OCI-LY7 (cell line): ENCODE measurements around the gene SHC1. TPM values are rescaled to one million over a fixed set of nuclear protein-coding genes. Genes with fewer than 3 reads are reported as not detected.

ENCODE experiments used
- BruUV-seq: library from RNA; stranded (reverse); fragments of 400-500 nt; replicated peaks from 2 replicates; lab custom pipeline; 2021; lab: Mats Ljungman, UMichigan
- CTCF ChIA-PET: fragments of 300-600 bp; sonication (Branson Sonifier 250); formaldehyde crosslinking; loops from one replicate; lab custom pipeline; 2022; ENCODE audit warnings: antibody characterized with exemption; ENCODE audit not compliant: unreplicated experiment; lab: Charles Lee
- POLR2A ChIA-PET: fragments of 300-600 bp; sonication (Branson Sonifier 250); formaldehyde crosslinking; loops from one replicate; lab custom pipeline; 2022; ENCODE audit warnings: antibody characterized with exemption; lab: Charles Lee
- DNase-seq: peaks from one replicate; pipeline ENCODE4 v3.0.0-alpha.2; 2015; ENCODE audit warnings: low spot score
- H2AFZ ChIP-seq: fragments of 200-600 bp; sonication (generic), shearing (Covaris generic); 2 replicates; pipeline ENCODE4 v1.6.1; 2014; ENCODE audit warnings: mild to moderate bottlenecking, antibody characterized with exemption, low read length, moderate library complexity
- H3K27ac ChIP-seq: fragments of 200-600 bp; sonication (generic); 2 replicates; pipeline ENCODE4 v1.5.1; 2014; ENCODE audit warnings: mixed run types, low read depth, mild to moderate bottlenecking, moderate library complexity, low read length, inconsistent platforms; ENCODE audit not compliant: poor library complexity, severe bottlenecking
- H3K36me3 ChIP-seq: fragments of 200-600 bp; sonication (generic); 2 replicates; pipeline ENCODE4 v1.6.1; 2014; ENCODE audit warnings: mild to moderate bottlenecking, antibody characterized with exemption, low read length, moderate library complexity, mixed read lengths; ENCODE audit not compliant: insufficient read depth
- H3K4me1 ChIP-seq: fragments of 200-600 bp; sonication (generic); 2 replicates; pipeline ENCODE4 v1.5.1; 2014; ENCODE audit warnings: mild to moderate bottlenecking, low read length; ENCODE audit not compliant: insufficient read depth, poor library complexity, severe bottlenecking
- H3K4me2 ChIP-seq: fragments of 200-600 bp; sonication (generic); 2 replicates; pipeline ENCODE4 v1.6.1; 2014; ENCODE audit warnings: mild to moderate bottlenecking, low read length
- H3K4me3 ChIP-seq: fragments of 200-600 bp; sonication (generic); 2 replicates; pipeline ENCODE4 v1.5.1; 2014; ENCODE audit warnings: mild to moderate bottlenecking, low read depth, low read length; ENCODE audit not compliant: poor library complexity, severe bottlenecking
- H3K79me2 ChIP-seq: fragments of 200-600 bp; sonication (generic); 2 replicates; pipeline ENCODE4 v1.6.1; 2016; ENCODE audit warnings: low read depth, mild to moderate bottlenecking, low read length, moderate library complexity, mixed read lengths; ENCODE audit not compliant: insufficient read depth
- H3K9me2 ChIP-seq: fragments of 200-600 bp; sonication (generic); 2 replicates; pipeline ENCODE4 v1.6.1; 2016; ENCODE audit warnings: mild to moderate bottlenecking, low read length, mixed read lengths; ENCODE audit not compliant: insufficient read depth
- H3K9me3 ChIP-seq: fragments of 200-600 bp; sonication (generic); 2 replicates; pipeline ENCODE4 v1.6.1; 2014; ENCODE audit warnings: mild to moderate bottlenecking, mixed run types, low read length, mixed read lengths
- H4K20me1 ChIP-seq: fragments of 200-600 bp; sonication (generic); 2 replicates; pipeline ENCODE4 v1.6.1; 2014; ENCODE audit warnings: mild to moderate bottlenecking, antibody characterized with exemption, low read length, moderate library complexity, mixed read lengths; ENCODE audit not compliant: insufficient read depth
- EZH2phosphoT487 ChIP-seq: fragments of 200-600 bp; sonication (generic); IDR thresholded peaks from 2 replicates; pipeline ENCODE4 v1.6.1; 2018; ENCODE audit warnings: low read depth, borderline replicate concordance, mild to moderate bottlenecking, mixed run types, antibody characterized with exemption, low read length, moderate library complexity, mixed read lengths
- intact Hi-C: fragments of 100-400 bp; cut with micrococcal nuclease; formaldehyde crosslinking; loops from one replicate; pipeline ENCODE4 v1.10.0; 2022; ENCODE audit not compliant: unreplicated experiment
- total RNA-seq, 2 experiments: library from RNA; depleted of rRNA in 1 of 2; stranded (reverse); fragments of >200 nt in 1 of 2; shearing (Covaris generic) in 1 of 2; gene quantifications; 2 replicates each; pipeline ENCODE4 v1.2.3, GENCODE V29; 2014 to 2022
- TF ChIP-seq, protein P1 (sequence below): fragments of 200-600 bp; sonication (generic); conservative IDR thresholded peaks from 2 replicates; pipeline ENCODE4 v1.5.1; 2014; ENCODE audit warnings: mild to moderate bottlenecking, antibody characterized with exemption, low read length, moderate library complexity, mixed read lengths

SHC1 gene
- total RNA-seq, 2 experiments from 2014 or later, result 37.6 to 77.4 TPM

DNA sequence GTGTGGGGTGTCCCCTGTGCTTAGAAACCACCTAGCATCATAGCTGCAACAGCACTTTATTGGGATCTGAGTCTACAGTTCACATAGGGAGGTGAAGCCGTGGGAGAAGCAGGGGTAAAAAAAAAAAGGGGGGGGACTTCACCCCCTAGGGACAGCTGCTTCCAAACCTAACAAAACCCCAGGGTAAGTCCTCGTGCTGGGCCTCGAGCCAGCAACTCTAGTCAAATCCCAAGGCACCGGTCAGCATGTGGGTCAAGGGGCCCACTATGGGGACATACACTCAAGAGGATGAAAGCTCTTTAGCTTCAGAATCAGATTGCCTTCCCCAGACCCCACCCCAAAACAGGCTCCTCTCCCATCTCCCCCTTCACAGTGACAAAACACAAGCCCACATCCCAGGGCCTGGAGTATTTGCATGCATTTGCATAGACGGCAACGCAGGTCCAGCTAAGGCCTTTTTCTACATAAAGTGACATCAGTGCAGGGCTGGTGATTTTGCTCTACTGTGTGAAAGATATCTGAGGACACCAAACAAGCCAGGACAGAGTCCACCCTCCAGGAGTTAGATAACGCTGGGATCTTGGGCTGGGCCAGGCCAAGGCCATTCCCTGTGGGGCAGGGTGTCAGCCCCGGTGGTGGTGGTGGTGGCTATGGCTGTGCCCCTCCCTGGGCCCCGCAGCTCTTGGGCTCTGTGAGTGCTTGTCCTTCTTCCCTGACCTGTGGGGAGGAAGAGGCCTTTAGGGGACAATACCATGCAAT is 26.0 kb downstream of the SHC1 start:
- CTCF ChIA-PET, result interaction anchor here (0.8 to 2.2 kb wide), 3 partner anchors 10 to 117 kb away, joined by 3 to 13 read pairs (median 5); partner anchors contain the start of gene PBXIP1
- H3K4me1 ChIP-seq, result peaks cover 61% of the 10 kb centered on the region
- BruUV-seq, result no TSS peak
- peak overlapping the region; percentile 67 for H3K4me3 ChIP-seq
- DNase-seq, result no peak
- POLR2A ChIA-PET, result interaction anchor here (0.7 to 1.9 kb wide), 4 partner anchors 9 to 79 kb away, joined by 3 to 7 read pairs (median 4); partner anchors contain the start of genes KCNN3 and PMVK
- H4K20me1 ChIP-seq, result no peaks in the 10 kb centered on the region
- intact Hi-C loops, result no loop called here
- TF ChIP-seq, protein P1, sequence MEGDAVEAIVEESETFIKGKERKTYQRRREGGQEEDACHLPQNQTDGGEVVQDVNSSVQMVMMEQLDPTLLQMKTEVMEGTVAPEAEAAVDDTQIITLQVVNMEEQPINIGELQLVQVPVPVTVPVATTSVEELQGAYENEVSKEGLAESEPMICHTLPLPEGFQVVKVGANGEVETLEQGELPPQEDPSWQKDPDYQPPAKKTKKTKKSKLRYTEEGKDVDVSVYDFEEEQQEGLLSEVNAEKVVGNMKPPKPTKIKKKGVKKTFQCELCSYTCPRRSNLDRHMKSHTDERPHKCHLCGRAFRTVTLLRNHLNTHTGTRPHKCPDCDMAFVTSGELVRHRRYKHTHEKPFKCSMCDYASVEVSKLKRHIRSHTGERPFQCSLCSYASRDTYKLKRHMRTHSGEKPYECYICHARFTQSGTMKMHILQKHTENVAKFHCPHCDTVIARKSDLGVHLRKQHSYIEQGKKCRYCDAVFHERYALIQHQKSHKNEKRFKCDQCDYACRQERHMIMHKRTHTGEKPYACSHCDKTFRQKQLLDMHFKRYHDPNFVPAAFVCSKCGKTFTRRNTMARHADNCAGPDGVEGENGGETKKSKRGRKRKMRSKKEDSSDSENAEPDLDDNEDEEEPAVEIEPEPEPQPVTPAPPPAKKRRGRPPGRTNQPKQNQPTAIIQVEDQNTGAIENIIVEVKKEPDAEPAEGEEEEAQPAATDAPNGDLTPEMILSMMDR, result no peak
- TF ChIP-seq EZH2phosphoT487, result no peak
- no peaks in the 10 kb centered on the region for H3K9me2 ChIP-seq
- peaks cover 25% of the 10 kb centered on the region for H3K36me3 ChIP-seq
- peak overlapping the region; percentile 99 for H3K4me2 ChIP-seq
- H3K79me2 ChIP-seq, result peaks cover 28% of the 10 kb centered on the region; the same call in 1 of the 2 replicates
- H3K9me3 ChIP-seq, result no peaks in the 10 kb centered on the region
- H2AFZ ChIP-seq, result no peak overlapping the region; the same call in 1 of the 2 replicates
- H3K27ac ChIP-seq, result peak overlapping the region; percentile 98

DNA sequence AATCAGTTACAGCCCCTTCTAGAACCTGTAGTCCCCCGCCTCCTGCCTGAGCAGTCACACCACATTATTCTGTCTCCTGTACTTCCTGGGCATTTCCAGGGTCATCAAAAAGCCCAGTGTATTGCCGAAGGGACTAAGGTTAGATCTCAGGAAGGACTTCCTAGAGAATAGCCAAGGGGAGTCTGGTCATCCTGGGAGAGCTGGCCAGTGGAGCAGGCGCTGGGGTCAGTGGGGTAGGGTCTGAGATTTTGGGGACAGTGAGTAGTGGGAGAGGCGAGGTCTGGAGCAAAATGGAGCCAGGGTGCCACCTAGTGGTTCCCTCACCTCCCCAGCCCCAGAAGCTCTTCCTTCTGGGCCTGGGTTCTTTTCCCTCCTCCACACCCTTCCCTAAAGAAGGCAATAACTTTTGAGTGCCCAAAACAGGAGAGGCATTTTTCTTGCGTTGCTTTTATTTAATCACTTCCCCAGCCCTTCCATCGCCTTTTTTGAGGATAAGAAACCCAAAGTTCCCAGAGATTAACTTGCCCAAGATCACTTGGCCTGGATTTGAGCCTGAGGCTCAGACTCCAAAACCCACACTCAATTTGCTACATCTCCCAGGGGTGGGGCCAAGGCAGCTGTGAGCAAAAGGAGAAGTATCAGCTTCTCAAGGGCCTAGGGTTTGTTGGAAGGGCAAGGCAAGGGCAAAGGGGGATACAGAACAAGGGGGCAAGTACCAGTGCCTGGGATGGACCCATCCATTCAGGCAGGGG is 26.7 kb downstream of the SHC1 start:
- TF ChIP-seq, protein P1, result peak; percentile 99
- no peak for TF ChIP-seq EZH2phosphoT487
- no peaks in the 10 kb centered on the region for H4K20me1 ChIP-seq
- ChIA-PET CTCF (interaction anchor here (0.5 to 2.2 kb wide), 5 partner anchors 11 to 722 kb away, joined by 3 to 13 read pairs (median 5); partner anchors contain the start of gene PBXIP1), POLR2A (interaction anchor here (0.6 to 1.9 kb wide), 5 partner anchors 8 to 274 kb away, joined by 3 to 7 read pairs (median 3); partner anchors contain the start of genes KCNN3 and PMVK)
- H3K27ac ChIP-seq, result peak overlapping the region; percentile 98
- peak overlapping the region; percentile 99 for H3K4me2 ChIP-seq
- H3K4me1 ChIP-seq, result peaks cover 69% of the 10 kb centered on the region
- peaks cover 30% of the 10 kb centered on the region; the same call in 1 of the 2 replicates for H3K79me2 ChIP-seq
- no TSS peak for BruUV-seq
- H3K9me2 ChIP-seq, result no peaks in the 10 kb centered on the region
- peak overlapping the region; percentile 67 for H3K4me3 ChIP-seq
- no peaks in the 10 kb centered on the region for H3K9me3 ChIP-seq
- intact Hi-C loops, result no loop called here
- H3K36me3 ChIP-seq, result peaks cover 25% of the 10 kb centered on the region
- peak; percentile 67 for DNase-seq
- peak overlapping the region; percentile 55; the same call in 1 of the 2 replicates for H2AFZ ChIP-seq
